ENCODE results near the gene PCYT1A.
"Not testable (repeated sequence)": the region's sequence is repeated elsewhere in the genome, so short reads cannot be mapped to it uniquely, and the experiment has no call there.

The PCYT1A gene

DNA sequence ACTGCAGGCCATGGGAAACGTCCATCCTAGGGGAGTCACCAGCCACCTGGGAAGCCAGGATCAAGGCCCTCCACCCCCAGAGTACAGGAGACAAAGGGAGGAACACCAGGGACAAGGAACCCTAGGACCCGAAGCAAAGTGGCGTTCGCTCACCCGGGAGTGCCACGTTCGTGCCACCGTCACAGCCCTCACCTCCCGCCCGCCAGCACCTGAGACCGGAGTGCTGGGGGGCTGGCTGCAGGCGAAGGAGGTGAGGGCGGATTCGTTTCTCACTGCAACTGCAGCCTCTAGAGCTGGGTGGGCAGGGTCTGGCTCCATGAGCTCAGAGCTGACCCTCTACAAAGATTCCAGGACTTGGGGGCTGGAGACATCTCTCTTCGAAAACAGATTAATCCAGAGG, 102.6 kb downstream of the PCYT1A start:
- TF ChIP-seq, protein P1, sequence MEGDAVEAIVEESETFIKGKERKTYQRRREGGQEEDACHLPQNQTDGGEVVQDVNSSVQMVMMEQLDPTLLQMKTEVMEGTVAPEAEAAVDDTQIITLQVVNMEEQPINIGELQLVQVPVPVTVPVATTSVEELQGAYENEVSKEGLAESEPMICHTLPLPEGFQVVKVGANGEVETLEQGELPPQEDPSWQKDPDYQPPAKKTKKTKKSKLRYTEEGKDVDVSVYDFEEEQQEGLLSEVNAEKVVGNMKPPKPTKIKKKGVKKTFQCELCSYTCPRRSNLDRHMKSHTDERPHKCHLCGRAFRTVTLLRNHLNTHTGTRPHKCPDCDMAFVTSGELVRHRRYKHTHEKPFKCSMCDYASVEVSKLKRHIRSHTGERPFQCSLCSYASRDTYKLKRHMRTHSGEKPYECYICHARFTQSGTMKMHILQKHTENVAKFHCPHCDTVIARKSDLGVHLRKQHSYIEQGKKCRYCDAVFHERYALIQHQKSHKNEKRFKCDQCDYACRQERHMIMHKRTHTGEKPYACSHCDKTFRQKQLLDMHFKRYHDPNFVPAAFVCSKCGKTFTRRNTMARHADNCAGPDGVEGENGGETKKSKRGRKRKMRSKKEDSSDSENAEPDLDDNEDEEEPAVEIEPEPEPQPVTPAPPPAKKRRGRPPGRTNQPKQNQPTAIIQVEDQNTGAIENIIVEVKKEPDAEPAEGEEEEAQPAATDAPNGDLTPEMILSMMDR (IDR thresholded peaks at IDR 0.05) = no peak

DNA sequence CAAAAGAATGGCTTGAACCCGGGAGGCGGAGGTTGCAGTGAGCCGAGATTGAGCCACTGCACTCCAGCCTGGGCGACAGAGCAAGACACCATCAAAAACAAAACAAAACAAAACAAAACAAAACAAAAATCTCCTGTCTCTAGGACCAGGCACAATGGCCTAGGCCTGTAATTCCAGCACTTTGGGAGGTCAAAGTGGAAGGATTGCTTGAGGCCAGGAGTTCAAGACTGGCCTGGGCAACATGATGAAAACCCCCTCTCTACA, 103.4 kb downstream of the PCYT1A start:
- H3K4me3 ChIP-seq (ENCODE audit: low read depth, low read length); H3K4me1 ChIP-seq; H3K36me3 ChIP-seq (ENCODE audit: control insufficient read depth, insufficient read depth, low read length); H2AFZ ChIP-seq; H3K27ac ChIP-seq; H3K9ac ChIP-seq; H3K9me3 ChIP-seq (ENCODE audit: control insufficient read depth, low read length); H3K4me2 ChIP-seq (ENCODE audit: low read length); H3K27me3 ChIP-seq (ENCODE audit: control insufficient read depth, insufficient read depth, low read length); H3K79me2 ChIP-seq: not testable (repeated sequence)

More for the DNA sequence above, 102.6 kb downstream of the PCYT1A start:
- no peak overlapping the region for H3K9ac ChIP-seq
- H3K27me3 ChIP-seq (ENCODE audit: control insufficient read depth, insufficient read depth, low read length) = no peaks in the 10 kb centered on the region
- no peaks in the 10 kb centered on the region for H3K9me3 ChIP-seq (ENCODE audit: control insufficient read depth, low read length)
- H3K36me3 ChIP-seq (ENCODE audit: control insufficient read depth, insufficient read depth, low read length) = no peaks in the 10 kb centered on the region
- H3K27ac ChIP-seq = no peak overlapping the region
- H2AFZ ChIP-seq = no peak overlapping the region
- H3K79me2 ChIP-seq = no peaks in the 10 kb centered on the region
- H3K4me3 ChIP-seq (ENCODE audit: low read depth, low read length) = no peak overlapping the region
- H3K4me1 ChIP-seq = no peaks in the 10 kb centered on the region
- no peak overlapping the region for H3K4me2 ChIP-seq (ENCODE audit: low read length)

DNA sequence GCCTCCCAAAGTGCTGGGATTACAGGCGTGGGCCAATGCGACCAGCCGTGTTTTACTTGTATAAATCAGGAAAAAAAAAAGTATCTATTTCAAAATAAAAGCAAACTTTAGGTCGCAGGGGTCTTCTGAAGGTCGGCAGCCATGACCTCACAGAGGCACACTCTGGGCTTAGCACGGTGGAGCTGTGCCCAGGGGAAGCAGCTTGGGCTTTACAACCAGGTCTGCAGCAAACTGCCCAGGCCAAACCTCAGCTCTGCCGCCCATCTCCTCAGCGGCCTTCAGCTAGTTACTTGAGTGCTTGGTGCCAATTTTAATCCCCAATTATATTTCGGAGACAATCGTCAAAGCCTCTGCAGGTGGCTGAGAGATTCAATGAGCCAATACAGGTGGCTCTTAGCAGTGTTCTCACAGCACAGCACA, 106.4 kb downstream of the PCYT1A start:
- H3K79me2 ChIP-seq = no peaks in the 10 kb centered on the region
- H3K9ac ChIP-seq = no peak overlapping the region
- H3K4me2 ChIP-seq (ENCODE audit: low read length) = no peak overlapping the region
- TF ChIP-seq, protein P1 (IDR thresholded peaks at IDR 0.05) = no peak
- H3K9me3 ChIP-seq (ENCODE audit: control insufficient read depth, low read length) = no peaks in the 10 kb centered on the region
- no peaks in the 10 kb centered on the region for H3K36me3 ChIP-seq (ENCODE audit: control insufficient read depth, insufficient read depth, low read length)
- H3K27ac ChIP-seq = no peak overlapping the region
- no peak overlapping the region for H2AFZ ChIP-seq
- no peaks in the 10 kb centered on the region for H3K27me3 ChIP-seq (ENCODE audit: control insufficient read depth, insufficient read depth, low read length)
- H3K4me1 ChIP-seq = no peaks in the 10 kb centered on the region
- no peak overlapping the region for H3K4me3 ChIP-seq (ENCODE audit: low read depth, low read length)

DNA sequence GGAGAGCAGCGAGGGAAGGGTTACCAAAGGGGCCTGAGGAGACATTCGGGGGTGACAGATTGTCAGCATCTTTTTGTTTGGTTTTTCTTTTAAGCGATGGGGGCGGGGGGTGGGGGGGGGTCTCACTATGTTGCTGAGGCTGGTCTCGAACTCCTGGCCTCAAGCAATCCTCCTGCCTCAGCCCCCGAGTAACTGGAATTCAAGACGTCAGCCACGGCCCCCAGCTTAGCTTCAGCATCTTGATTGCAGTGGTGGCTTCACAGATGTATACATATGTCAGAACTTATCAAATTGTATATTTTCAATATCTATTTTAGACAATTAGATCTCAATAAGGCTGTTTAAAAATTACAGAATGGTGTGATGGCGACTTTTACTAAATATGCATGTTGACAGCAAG, 107.2 kb downstream of the PCYT1A start:
- no peak overlapping the region for H3K4me2 ChIP-seq (ENCODE audit: low read length)
- no peaks in the 10 kb centered on the region for H3K36me3 ChIP-seq (ENCODE audit: control insufficient read depth, insufficient read depth, low read length)
- H3K4me3 ChIP-seq (ENCODE audit: low read depth, low read length) = no peak overlapping the region
- H3K9ac ChIP-seq = no peak overlapping the region
- H3K27me3 ChIP-seq (ENCODE audit: control insufficient read depth, insufficient read depth, low read length) = no peaks in the 10 kb centered on the region
- H3K4me1 ChIP-seq = no peaks in the 10 kb centered on the region
- TF ChIP-seq, protein P1 (IDR thresholded peaks at IDR 0.05) = no peak
- no peaks in the 10 kb centered on the region for H3K79me2 ChIP-seq
- no peaks in the 10 kb centered on the region for H3K9me3 ChIP-seq (ENCODE audit: control insufficient read depth, low read length)
- H3K27ac ChIP-seq = no peak overlapping the region
- no peak overlapping the region for H2AFZ ChIP-seq

Data from parathyroid adenoma (tissue), 2 donors.